Measurements from ENCODE around the gene KIF5B. TPM values are rescaled to one million over a fixed set of nuclear protein-coding genes. Genes with fewer than 3 reads are reported as not detected.

The KIF5B gene
- total and polyA plus RNA-seq, 2 of the 8 experiments (the other 6 are each of a cell fraction or from before 2014, with no cell fraction given) = 9.8 to 68.4 TPM

DNA sequence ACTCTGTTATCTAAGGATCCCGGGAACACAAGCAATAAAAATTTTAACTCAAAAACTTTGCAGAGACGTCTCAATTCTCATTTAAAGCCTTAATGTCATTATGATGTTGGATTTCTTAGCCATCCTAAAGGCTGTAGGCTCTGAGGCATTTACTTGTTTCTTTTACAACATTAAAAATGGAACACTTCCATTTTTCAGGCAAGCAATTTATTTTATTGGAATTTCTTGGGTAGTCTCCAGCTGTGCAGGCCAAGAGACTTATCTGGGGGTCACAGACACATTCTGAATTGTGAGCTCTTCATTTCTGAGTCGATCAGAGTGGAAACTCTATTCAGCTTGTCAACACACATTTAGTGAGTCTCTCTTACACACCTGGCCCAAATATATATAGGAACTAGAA is 48.0 kb upstream of the KIF5B start (continued):
- TF ChIP-seq, protein P1, sequence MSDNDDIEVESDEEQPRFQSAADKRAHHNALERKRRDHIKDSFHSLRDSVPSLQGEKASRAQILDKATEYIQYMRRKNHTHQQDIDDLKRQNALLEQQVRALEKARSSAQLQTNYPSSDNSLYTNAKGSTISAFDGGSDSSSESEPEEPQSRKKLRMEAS (IDR thresholded peaks at IDR 0.05) = no peak
- no peak for TF ChIP-seq ASH2L (IDR thresholded peaks at IDR 0.05; ENCODE audit: low read length)
- TF ChIP-seq, protein P2, sequence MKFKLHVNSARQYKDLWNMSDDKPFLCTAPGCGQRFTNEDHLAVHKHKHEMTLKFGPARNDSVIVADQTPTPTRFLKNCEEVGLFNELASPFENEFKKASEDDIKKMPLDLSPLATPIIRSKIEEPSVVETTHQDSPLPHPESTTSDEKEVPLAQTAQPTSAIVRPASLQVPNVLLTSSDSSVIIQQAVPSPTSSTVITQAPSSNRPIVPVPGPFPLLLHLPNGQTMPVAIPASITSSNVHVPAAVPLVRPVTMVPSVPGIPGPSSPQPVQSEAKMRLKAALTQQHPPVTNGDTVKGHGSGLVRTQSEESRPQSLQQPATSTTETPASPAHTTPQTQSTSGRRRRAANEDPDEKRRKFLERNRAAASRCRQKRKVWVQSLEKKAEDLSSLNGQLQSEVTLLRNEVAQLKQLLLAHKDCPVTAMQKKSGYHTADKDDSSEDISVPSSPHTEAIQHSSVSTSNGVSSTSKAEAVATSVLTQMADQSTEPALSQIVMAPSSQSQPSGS (IDR thresholded peaks at IDR 0.05; ENCODE audit: low read length) = no peak
